ENCODE results near the gene PARP2.

DNA sequence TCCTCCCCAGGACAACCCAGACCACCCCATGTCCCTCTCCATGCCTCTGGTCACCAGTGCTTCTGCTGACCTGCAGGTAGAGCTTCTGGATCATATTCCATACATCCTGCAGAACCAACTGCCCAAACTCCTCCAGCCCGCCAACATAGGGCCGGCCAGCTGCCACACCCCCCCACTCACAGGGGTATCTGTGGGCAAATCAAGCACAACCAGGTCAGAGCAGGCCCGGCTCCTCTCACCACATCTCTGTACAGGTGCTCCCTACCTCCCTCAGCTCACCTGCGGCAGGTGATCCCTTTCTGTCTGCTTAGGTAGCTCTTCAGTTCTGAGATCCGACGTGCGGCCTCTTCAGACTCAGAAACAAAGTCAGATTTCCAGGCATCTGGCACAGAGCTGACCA is 40.9 kb downstream of the PARP2 start:
- TF ChIP-seq RB1 (IDR thresholded peaks at IDR 0.05; ENCODE audit: low read depth) (no peak), NR2C1 (IDR thresholded peaks at IDR 0.05) (no peak), NR2C1 (tag; IDR thresholded peaks at IDR 0.05) (no peak), SRF (CRISPR knock-in tag; IDR thresholded peaks at IDR 0.05) (no peak), POLR2A (conservative IDR thresholded peaks at IDR 0.05) (no peak)
- TF ChIP-seq, protein P1, sequence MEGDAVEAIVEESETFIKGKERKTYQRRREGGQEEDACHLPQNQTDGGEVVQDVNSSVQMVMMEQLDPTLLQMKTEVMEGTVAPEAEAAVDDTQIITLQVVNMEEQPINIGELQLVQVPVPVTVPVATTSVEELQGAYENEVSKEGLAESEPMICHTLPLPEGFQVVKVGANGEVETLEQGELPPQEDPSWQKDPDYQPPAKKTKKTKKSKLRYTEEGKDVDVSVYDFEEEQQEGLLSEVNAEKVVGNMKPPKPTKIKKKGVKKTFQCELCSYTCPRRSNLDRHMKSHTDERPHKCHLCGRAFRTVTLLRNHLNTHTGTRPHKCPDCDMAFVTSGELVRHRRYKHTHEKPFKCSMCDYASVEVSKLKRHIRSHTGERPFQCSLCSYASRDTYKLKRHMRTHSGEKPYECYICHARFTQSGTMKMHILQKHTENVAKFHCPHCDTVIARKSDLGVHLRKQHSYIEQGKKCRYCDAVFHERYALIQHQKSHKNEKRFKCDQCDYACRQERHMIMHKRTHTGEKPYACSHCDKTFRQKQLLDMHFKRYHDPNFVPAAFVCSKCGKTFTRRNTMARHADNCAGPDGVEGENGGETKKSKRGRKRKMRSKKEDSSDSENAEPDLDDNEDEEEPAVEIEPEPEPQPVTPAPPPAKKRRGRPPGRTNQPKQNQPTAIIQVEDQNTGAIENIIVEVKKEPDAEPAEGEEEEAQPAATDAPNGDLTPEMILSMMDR (IDR thresholded peaks at IDR 0.05 in 2 of 3, conservative IDR thresholded peaks at IDR 0.05 in 1 of 3; ENCODE audit: insufficient read depth in 2 of 3, low read depth in 1 of 3, low read length in 3 of 3), result no peak

Data from K562 (cell line).